GM12878 (cell line): ENCODE results near the gene RHOXF2B. TPM values are rescaled to one million over a fixed set of nuclear protein-coding genes. Genes with fewer than 3 reads are reported as not detected.
"Not testable (repeated sequence)": the region's sequence is repeated elsewhere in the genome, so short reads cannot be mapped to it uniquely, and the experiment has no call there.

Source experiments
- ATAC-seq: fragments of 200-7000 bp; cut with Tn5 transposase; 3 replicates; pipeline ENCODE4 v1.9.1; 2020; ENCODE audit warnings: mild to moderate bottlenecking, moderate library complexity
- BruUV-seq: library from RNA; stranded (reverse); fragments of 400-500 nt; replicated peaks from 2 replicates; lab custom pipeline; 2021; lab: Mats Ljungman, UMichigan
- CTCF ChIA-PET: fragments of 300-600 bp; sonication (Branson Sonifier 250); formaldehyde crosslinking; extraction: SDS; loops from one replicate; lab custom pipeline; 2021; ENCODE audit warnings: inconsistent platforms; lab: Yijun Ruan, JAX
- POLR2A ChIA-PET: fragments of 350-600 bp; formaldehyde crosslinking; extraction: SDS; loops from one replicate; lab custom pipeline; 2021; ENCODE audit warnings: inconsistent platforms; lab: Charles Lee
- RAD21 ChIA-PET: fragments of 300-600 bp; sonication (Branson Sonifier 250); formaldehyde crosslinking; loops from one replicate; lab custom pipeline; 2023; ENCODE audit warnings: antibody characterized with exemption; ENCODE audit not compliant: unreplicated experiment; lab: Charles Lee
- SMC1A ChIA-PET: fragments of 300-600 bp; sonication (Branson Sonifier 250); formaldehyde crosslinking; loops from one replicate; lab custom pipeline; 2023; ENCODE audit not compliant: unreplicated experiment, uncharacterized antibody; lab: Charles Lee
- DNase-seq: peaks from one replicate; pipeline ENCODE4 v3.0.0-alpha.2; 2011; ENCODE audit warnings: low read depth, low spot score
- FAIRE-seq: peaks from 3 replicates; lab custom pipeline; 2011; peaks lifted over from hg19 to GRCh38; lab: Jason Lieb, UNC
- H2AFZ ChIP-seq: 2 replicates; pipeline ENCODE4 v1.6.0; 2011; ENCODE audit warnings: low read depth, low read length, control low read depth; ENCODE audit not compliant: control insufficient read depth
- H3K27ac ChIP-seq: 2 replicates; pipeline ENCODE4 v1.5.1; 2011; ENCODE audit warnings: control low read depth; ENCODE audit not compliant: control insufficient read depth, insufficient read depth
- H3K27me3 ChIP-seq, 2 experiments: replicated peaks in 1 of 2; 2 replicates each; pipeline versions ENCODE4 v1.6.0 to v1.6.1; 2011; ENCODE audit warnings: low read length in 1 of 2; ENCODE audit not compliant: control insufficient read depth in 2 of 2, insufficient read depth in 2 of 2
- H3K36me3 ChIP-seq, 2 experiments: 2 replicates each; pipeline ENCODE4 v1.5.1; 2011; ENCODE audit warnings: low read length in 1 of 2; ENCODE audit not compliant: control insufficient read depth in 2 of 2, insufficient read depth in 2 of 2
- H3K4me1 ChIP-seq: 2 replicates; pipeline ENCODE4 v1.6.1; 2011; ENCODE audit warnings: mild to moderate bottlenecking, low read length, moderate library complexity, mixed read lengths; ENCODE audit not compliant: control insufficient read depth, insufficient read depth
- H3K4me2 ChIP-seq: 2 replicates; pipeline ENCODE4 v1.6.0; 2011; ENCODE audit warnings: control low read depth; ENCODE audit not compliant: control insufficient read depth, insufficient read depth
- H3K4me3 ChIP-seq: fragments of 200-600 bp; sonication (generic); 2 replicates; pipeline ENCODE4 v1.5.1; 2016
- H3K79me2 ChIP-seq: 2 replicates; pipeline ENCODE4 v1.6.0; 2011; ENCODE audit warnings: low read length; ENCODE audit not compliant: control insufficient read depth, insufficient read depth
- H3K9ac ChIP-seq: 2 replicates; pipeline ENCODE4 v1.8.0; 2011; ENCODE audit warnings: low read length, control low read depth, mixed read lengths; ENCODE audit not compliant: control insufficient read depth, insufficient read depth
- H3K9me3 ChIP-seq: replicated peaks from 3 replicates; pipeline ENCODE4 v1.5.1; 2011; ENCODE audit warnings: mild to moderate bottlenecking, low read length; ENCODE audit not compliant: control insufficient read depth, insufficient read depth
- H4K20me1 ChIP-seq: 2 replicates; pipeline ENCODE4 v1.6.0; 2011; ENCODE audit not compliant: control insufficient read depth, insufficient read depth
- ATF2 ChIP-seq: IDR thresholded peaks from 2 replicates; pipeline ENCODE4 v1.6.1; 2012; ENCODE audit warnings: low read length, inconsistent platforms
- BACH1 ChIP-seq: fragments of 450-650 bp; IDR thresholded peaks from 2 replicates; pipeline ENCODE4 v1.6.1; 2017; ENCODE audit warnings: mild to moderate bottlenecking, borderline replicate concordance
- BCL11A ChIP-seq: IDR thresholded peaks from 2 replicates; pipeline ENCODE4 v1.6.1; 2011; ENCODE audit warnings: low read depth, low read length
- CREM ChIP-seq: IDR thresholded peaks from 2 replicates; pipeline ENCODE4 v1.6.1; 2014; ENCODE audit warnings: antibody characterized with exemption, low read depth
- DPF2 ChIP-seq: fragments of 450-650 bp; IDR thresholded peaks from 2 replicates; pipeline ENCODE4 v1.6.1; 2017; ENCODE audit warnings: mild to moderate bottlenecking
- EED ChIP-seq: sonication (generic); IDR thresholded peaks from 2 replicates; pipeline ENCODE4 v1.6.1; 2016; ENCODE audit warnings: antibody characterized with exemption, low read depth
- EP300 ChIP-seq, 2 experiments: fragments of 150-350 bp in 1 of 2; IDR thresholded peaks; 2 replicates each; pipeline ENCODE4 v1.6.1; 2011 to 2012; ENCODE audit warnings: low read depth in 2 of 2, low read length in 2 of 2, borderline replicate concordance in 1 of 2, improper control_type of control experiment in 1 of 2, inconsistent platforms in 1 of 2; ENCODE audit not compliant: control insufficient read depth in 1 of 2
- IKZF1 ChIP-seq: fragments of 450-650 bp; conservative IDR thresholded peaks from 2 replicates; pipeline ENCODE4 v1.6.1; 2017; ENCODE audit warnings: antibody characterized with exemption, mild to moderate bottlenecking
- IRF4 ChIP-seq: IDR thresholded peaks from 2 replicates; pipeline ENCODE4 v1.6.1; 2011; ENCODE audit warnings: low read depth, low read length
- MEF2B ChIP-seq: fragments of 450-650 bp; IDR thresholded peaks from 2 replicates; pipeline ENCODE4 v1.6.1; 2018; ENCODE audit warnings: mild to moderate bottlenecking, moderate library complexity; ENCODE audit not compliant: partially characterized antibody, poor library complexity, severe bottlenecking
- MLLT1 ChIP-seq: fragments of 450-650 bp; IDR thresholded peaks from 2 replicates; pipeline ENCODE4 v1.6.1; 2016; ENCODE audit warnings: mild to moderate bottlenecking
- MTA2 ChIP-seq: fragments of 450-650 bp; IDR thresholded peaks from 2 replicates; pipeline ENCODE4 v1.6.1; 2016; ENCODE audit warnings: low read depth, mild to moderate bottlenecking, moderate library complexity
- NBN ChIP-seq: fragments of 450-650 bp; IDR thresholded peaks from 2 replicates; pipeline ENCODE4 v1.6.1; 2016
- NR2F1 ChIP-seq: fragments of 450-650 bp; conservative IDR thresholded peaks from 2 replicates; pipeline ENCODE4 v1.6.1; 2017; ENCODE audit warnings: mild to moderate bottlenecking
- PAX5 ChIP-seq: IDR thresholded peaks from 2 replicates; pipeline ENCODE4 v1.6.1; 2011; ENCODE audit warnings: low read depth, low read length, borderline replicate concordance
- RUNX3 ChIP-seq: IDR thresholded peaks from 2 replicates; pipeline ENCODE4 v1.6.1; 2012; ENCODE audit warnings: low read length, inconsistent platforms
- SKIL ChIP-seq: fragments of 450-650 bp; IDR thresholded peaks from 2 replicates; pipeline ENCODE4 v1.6.1; 2017; ENCODE audit warnings: mild to moderate bottlenecking, low read depth, inconsistent platforms; ENCODE audit not compliant: poor library complexity, severe bottlenecking
- SRF ChIP-seq, 2 experiments: IDR thresholded peaks; 2 replicates each; pipeline ENCODE4 v1.6.1; 2011; ENCODE audit warnings: low read depth in 2 of 2, low read length in 2 of 2, mild to moderate bottlenecking in 1 of 2, moderate library complexity in 1 of 2
- WGBS: methylation state at CpG from one replicate; pipeline ENCODE4 v1.1.6; 2016; ENCODE audit warnings: low lambda C conversion rate; ENCODE audit not compliant: insufficient replicate concordance, insufficient coverage; ENCODE audit errors: missing lambda C conversion rate; 5-methylcytosine and 5-hydroxymethylcytosine counted together
- in situ Hi-C: fragments of 300-500 bp; cut with MboI; formaldehyde crosslinking; loops from 9 replicates; pipeline ENCODE4 v1.14.3; 2018; ENCODE audit warnings: mixed read lengths
- intact Hi-C: fragments of 100-400 bp; cut with micrococcal nuclease; formaldehyde crosslinking; loops from one replicate; pipeline ENCODE4 v1.14.2; 2022; ENCODE audit not compliant: unreplicated experiment
- polyA plus RNA-seq, 11 experiments: library from polyadenylated mRNA; depleted of rRNA in 4 of 11; unstranded in 6 of 11; stranded (reverse) in 5 of 11; fragments of >200 nt; fragmentation: Nextera tagmentation in 4 of 11; fragmentation: Illumina TruSeq in 1 of 11; extraction: Ambion mirVana in 4 of 11; extraction: Trizol in 1 of 11; gene quantifications; 1 replicate in 1 of 11; 2 replicates in 10 of 11; pipeline versions ENCODE4 v1.2.1 to v1.2.3, GENCODE V29; 2011 to 2016; ENCODE audit warnings: inconsistent platforms in 2 of 11, missing spikeins in 2 of 11, low read depth in 1 of 11
- total RNA-seq, 4 experiments: library from RNA; depleted of rRNA in 3 of 4; stranded (reverse); fragments of >200 nt in 3 of 4; fragmentation: Illumina TruSeq in 1 of 4; extraction: Trizol in 1 of 4; gene quantifications; 2 replicates each; pipeline versions ENCODE4 v1.2.1 to v1.2.3, GENCODE V29; 2013 to 2021

The RHOXF2B gene
- total and polyA plus RNA-seq, 10 of the 15 experiments (the other 5 are each of a cell fraction or from before 2014, with no cell fraction given), result 0.03 to 0.08 TPM; not detected in 8

- WGBS, result 13% methylated on average over 9 of the region's 9 CpGs
- Histone ChIP-seq H3K4me3 (0 out of 2 replicates have a peak overlapping the region, but pooled peaks have one; percentile 7), H3K4me1 (peaks cover 12% of the 10 kb centered on the region; the same call in 1 of the 2 replicates), H3K4me2 (peak overlapping the region; percentile 79), H2AFZ (peak overlapping the region; percentile 12; the same call in 1 of the 2 replicates)
- H3K27ac ChIP-seq, BruUV-seq, H4K20me1 ChIP-seq, H3K9me3 ChIP-seq, H3K9ac ChIP-seq, H3K36me3 ChIP-seq, H3K27me3 ChIP-seq, H3K79me2 ChIP-seq, POLR2A ChIA-PET: not testable (repeated sequence)
- ChIA-PET CTCF (interaction anchor here (0.6 to 4.1 kb wide), 10 partner anchors 12 to 1303 kb away, joined by 3 to 22 read pairs (median 3); no protein-coding TSS in a partner anchor), SMC1A (interaction anchor here (0.9 to 1.6 kb wide), 8 partner anchors 8 to 520 kb away, joined by 3 to 5 read pairs (median 4); partner anchors contain the start of gene ZBTB33), RAD21 (interaction anchor here (1.2 to 1.7 kb wide), 3 partner anchors 55 to 178 kb away, joined by 4 to 13 read pairs (median 5); no protein-coding TSS in a partner anchor)
- ATAC-seq, result peak; percentile 91
- peak; percentile 35 for DNase-seq
- intact Hi-C loops, result loop anchor here (10.0 kb wide), 1 partner anchor 169 kb away; no protein-coding TSS in a partner anchor
- in situ Hi-C loops, result loop anchor here (10.0 kb wide), 1 partner anchor 109 kb away; no protein-coding TSS in a partner anchor
- peak; percentile 92 for FAIRE-seq
- TF ChIP-seq ATF2, result 0 out of 2 replicates have a peak, but pooled peaks have one; percentile 17
- peak; percentile 53 for TF ChIP-seq SKIL
- TF ChIP-seq EED, result peak; percentile 84
- TF ChIP-seq BCL11A, result peak; percentile 80
- TF ChIP-seq IKZF1, result peak; percentile 85
- peak; percentile 55; the same call in 1 of the 2 replicates for TF ChIP-seq CREM
- peak; percentile 56; the same call in 1 of the 2 replicates for TF ChIP-seq RUNX3
- TF ChIP-seq DPF2, result peak; percentile 98
- TF ChIP-seq PAX5, result peak; percentile 52; the same call in 1 of the 2 replicates
- peak; percentile 85 for TF ChIP-seq MTA2
- TF ChIP-seq MEF2B, result peak; percentile 55
- peak; percentile 45; the same call in 1 of the 2 replicates for TF ChIP-seq MLLT1
- peak; percentile 90 for TF ChIP-seq IRF4
- peak; percentile 56; the same call in 1 of the 2 replicates for TF ChIP-seq NBN
- TF ChIP-seq BACH1, result peak; percentile 92; the same call in 1 of the 2 replicates
- TF ChIP-seq EP300 (IDR thresholded peaks at IDR 0.05; ENCODE audit: borderline replicate concordance in 1 of 2, control insufficient read depth in 1 of 2, low read depth in 2 of 2, low read length in 2 of 2), result peak in 1 of 2 experiments; percentile 87; a peak in 3 of 4 replicates
- TF ChIP-seq NR2F1, result 0 out of 2 replicates have a peak, but pooled peaks have one; percentile 19
- TF ChIP-seq SRF (IDR thresholded peaks at IDR 0.05; ENCODE audit: low read depth in 2 of 2, low read length in 2 of 2), result peak in 1 of 2 experiments; percentile 61; a peak in 1 of 4 replicates
Observed at GRCh38 chrX:120035522-120036309, 41.8 kb downstream of the RHOXF2B start.
